Effector memory CD8-positive, alpha-beta T cell (primary cell): ENCODE results near the gene RUNX3.

Experiments used
- ATAC-seq: fragments of 150-1000 bp; cut with Tn5 transposase; replicated peaks from 2 replicates; pipeline ENCODE4 v1.10.0; 2021; ENCODE audit warnings: mild to moderate bottlenecking, moderate library complexity
- DNase-seq, 3 experiments: peaks; one replicate each; pipeline ENCODE4 v3.0.0; 2021
- H3K27ac Mint-ChIP-seq, 2 donors: one replicate each; pipeline ENCODE4 v1.8.0; 2022; ENCODE audit warnings: mild to moderate bottlenecking in 2 of 2, mixed read lengths in 2 of 2, moderate library complexity in 2 of 2
- H3K27me3 Mint-ChIP-seq, 2 donors: one replicate each; pipeline ENCODE4 v1.8.0; 2022; ENCODE audit warnings: mixed read lengths in 2 of 2
- H3K36me3 Mint-ChIP-seq: one replicate; pipeline ENCODE4 v1.8.0; 2022; ENCODE audit warnings: mild to moderate bottlenecking, moderate library complexity, mixed read lengths; ENCODE audit not compliant: insufficient read depth
- H3K4me1 Mint-ChIP-seq, 2 donors: one replicate each; pipeline ENCODE4 v1.8.0; 2022; ENCODE audit warnings: low read depth in 2 of 2, mixed read lengths in 2 of 2
- H3K4me3 Mint-ChIP-seq, 2 donors: one replicate each; pipeline ENCODE4 v1.8.0; 2022; ENCODE audit warnings: mild to moderate bottlenecking in 2 of 2, mixed read lengths in 2 of 2, moderate library complexity in 2 of 2
- H3K9me3 Mint-ChIP-seq, 2 donors: one replicate each; pipeline ENCODE4 v1.8.0; 2022; ENCODE audit warnings: mixed read lengths in 2 of 2

RUNX3 gene

DNA sequence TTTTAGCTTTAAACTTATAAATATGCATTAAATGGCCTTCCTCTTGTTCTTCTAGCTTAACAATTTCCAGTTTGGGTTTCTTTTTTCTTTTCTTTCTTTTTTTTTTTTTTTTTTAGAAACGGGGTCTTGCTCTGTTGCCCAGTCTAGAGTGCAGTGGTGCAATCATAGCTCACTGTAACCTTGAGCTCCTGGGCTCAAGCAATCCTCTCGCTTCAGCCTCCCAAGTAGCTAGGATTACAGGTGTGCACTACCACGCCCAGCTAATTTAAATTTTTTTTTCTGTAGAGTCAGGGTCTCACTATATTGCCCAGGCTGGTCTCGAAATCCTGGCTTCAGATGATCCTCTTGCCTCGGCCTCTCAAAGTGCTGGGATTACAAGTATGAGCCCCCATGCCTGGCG is 37.9 kb upstream of the RUNX3 start:
- Mint-ChIP-seq H3K4me3 (no peak overlapping the region), H3K9me3 (no peaks in the 10 kb centered on the region), H3K27ac (peak overlapping the region in 1 of 2 donors; percentile 98), H3K4me1 (peaks cover 51 to 58% of the 10 kb centered on the region in 2 donors), H3K36me3 (peaks cover 34% of the 10 kb centered on the region), H3K27me3 (no peaks in the 10 kb centered on the region)
- no peak for DNase-seq
- ATAC-seq = no peak

DNA sequence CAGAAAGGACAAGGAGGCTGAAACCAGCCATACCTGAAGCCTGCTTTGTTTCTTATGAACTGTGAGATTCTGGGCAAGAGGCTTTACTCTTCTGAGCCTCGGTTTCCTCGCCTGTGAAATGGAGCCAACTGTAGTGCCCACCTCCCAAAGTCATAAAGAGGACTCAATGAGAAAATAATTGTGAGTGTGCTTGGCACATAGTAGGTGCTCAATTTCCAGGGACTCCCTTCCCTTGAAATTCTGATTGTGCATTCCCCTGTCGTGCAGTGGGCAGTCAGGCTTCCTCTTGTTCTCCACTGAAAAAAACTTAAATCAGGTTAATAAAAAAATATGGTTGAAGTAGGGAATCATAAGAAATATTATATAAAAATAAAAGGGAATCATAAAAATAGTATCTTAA is 37.5 kb upstream of the RUNX3 start:
- H3K9me3 Mint-ChIP-seq = no peaks in the 10 kb centered on the region
- H3K27ac Mint-ChIP-seq = peak overlapping the region; percentile 97 to 98
- H3K36me3 Mint-ChIP-seq = peaks cover 36% of the 10 kb centered on the region
- ATAC-seq (no peak), DNase-seq (no peak)
- peaks cover 51 to 60% of the 10 kb centered on the region in 2 donors for H3K4me1 Mint-ChIP-seq
- no peak overlapping the region for H3K4me3 Mint-ChIP-seq
- no peaks in the 10 kb centered on the region for H3K27me3 Mint-ChIP-seq

DNA sequence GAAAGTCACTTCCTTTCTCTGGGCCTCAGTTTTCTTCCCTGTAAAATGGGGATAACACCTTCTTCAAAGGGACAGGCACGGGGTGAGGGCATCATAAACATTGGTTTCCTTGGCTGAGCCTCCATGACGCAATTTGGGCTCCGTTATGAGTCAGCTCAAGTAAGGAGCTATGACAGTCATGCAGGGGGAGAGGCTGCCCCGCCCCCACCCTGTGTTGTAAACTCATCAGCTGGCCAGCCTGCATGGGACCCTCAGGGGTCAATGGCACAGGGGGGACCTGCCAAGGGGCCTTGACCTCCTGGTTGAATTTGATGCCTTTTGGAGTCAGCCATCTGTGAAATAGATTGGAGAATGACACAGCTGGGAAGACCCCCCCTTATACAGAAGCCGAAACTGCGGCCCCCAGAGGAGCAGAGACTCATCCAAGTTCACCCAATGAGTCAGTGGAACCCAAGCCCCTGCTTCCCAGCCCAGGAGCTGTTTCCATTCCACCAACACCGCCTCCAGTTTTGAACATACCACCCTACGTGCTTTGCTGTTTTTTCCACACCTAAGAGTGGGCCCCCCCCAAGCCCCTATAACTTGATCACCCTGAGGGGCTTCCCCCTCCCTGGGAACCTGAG is 36.8 kb upstream of the RUNX3 start:
- DNase-seq = peak; percentile 35 to 43 (median 36)
- no peaks in the 10 kb centered on the region for H3K27me3 Mint-ChIP-seq
- H3K9me3 Mint-ChIP-seq = no peaks in the 10 kb centered on the region
- peaks cover 35% of the 10 kb centered on the region for H3K36me3 Mint-ChIP-seq
- peak overlapping the region; percentile 97 to 98 for H3K27ac Mint-ChIP-seq
- peaks cover 56 to 62% of the 10 kb centered on the region in 2 donors for H3K4me1 Mint-ChIP-seq
- ATAC-seq = peak; percentile 14
- peak overlapping the region; percentile 25 to 86 for H3K4me3 Mint-ChIP-seq

DNA sequence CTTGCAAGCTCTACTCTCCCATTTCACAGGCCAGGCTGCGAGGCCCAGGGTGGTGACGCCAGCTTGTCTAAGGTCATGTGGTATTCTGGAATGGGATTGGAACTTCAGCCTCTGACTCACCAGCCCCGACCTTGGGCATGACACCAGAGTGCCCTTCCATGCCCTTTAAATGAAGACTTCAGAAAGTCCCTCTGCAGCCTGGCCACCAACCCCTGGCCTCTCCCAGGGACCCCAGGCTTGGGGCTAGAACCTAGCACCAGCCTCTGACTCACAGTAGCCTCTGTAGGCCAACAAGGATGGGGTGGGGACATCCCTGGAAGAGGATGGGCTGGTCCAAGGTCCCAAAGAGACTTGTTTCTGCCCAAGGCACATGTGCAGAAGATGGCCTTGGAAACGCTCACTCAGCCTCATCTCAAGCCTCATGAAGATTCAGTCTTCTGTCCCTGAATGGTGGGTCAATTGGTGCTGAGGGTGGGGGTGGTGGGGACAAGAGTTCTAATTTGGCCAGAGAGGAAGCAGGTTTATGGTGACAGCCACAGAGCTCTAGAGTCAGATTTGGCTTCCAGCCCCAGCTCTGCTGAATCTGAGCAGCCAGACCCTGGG is 36.1 kb upstream of the RUNX3 start:
- H3K9me3 Mint-ChIP-seq = no peaks in the 10 kb centered on the region
- H3K36me3 Mint-ChIP-seq = peaks cover 33% of the 10 kb centered on the region
- ATAC-seq = no peak
- H3K4me1 Mint-ChIP-seq = peaks cover 55 to 62% of the 10 kb centered on the region in 2 donors
- peak overlapping the region; percentile 85 to 86 for H3K4me3 Mint-ChIP-seq
- no peak for DNase-seq
- H3K27ac Mint-ChIP-seq = peak overlapping the region; percentile 97 to 98
- H3K27me3 Mint-ChIP-seq = no peaks in the 10 kb centered on the region

DNA sequence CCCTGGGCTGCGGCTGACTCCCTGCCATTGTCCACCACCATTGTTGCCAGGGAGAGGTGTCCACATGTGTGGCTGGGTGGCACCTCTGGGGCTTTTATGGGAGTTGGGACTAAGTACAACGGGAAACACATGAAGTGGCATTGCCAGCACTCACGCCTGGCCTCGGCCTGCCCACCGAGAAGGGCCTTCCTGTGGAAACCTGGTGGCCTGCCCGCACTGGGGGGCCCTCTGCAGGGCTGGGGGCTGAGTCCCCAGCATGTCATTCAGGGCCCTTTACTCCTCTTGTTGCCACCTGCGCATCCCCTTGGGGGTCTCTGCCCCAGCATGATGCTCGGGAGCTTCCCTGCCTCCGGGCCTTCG is 35.5 kb upstream of the RUNX3 start:
- no peak for ATAC-seq
- H3K27me3 Mint-ChIP-seq = no peaks in the 10 kb centered on the region
- H3K9me3 Mint-ChIP-seq = no peaks in the 10 kb centered on the region
- peaks cover 53 to 57% of the 10 kb centered on the region in 2 donors for H3K4me1 Mint-ChIP-seq
- peak overlapping the region; percentile 85 to 86 for H3K4me3 Mint-ChIP-seq
- peaks cover 33% of the 10 kb centered on the region for H3K36me3 Mint-ChIP-seq
- no peak for DNase-seq
- peak overlapping the region; percentile 97 to 98 for H3K27ac Mint-ChIP-seq

DNA sequence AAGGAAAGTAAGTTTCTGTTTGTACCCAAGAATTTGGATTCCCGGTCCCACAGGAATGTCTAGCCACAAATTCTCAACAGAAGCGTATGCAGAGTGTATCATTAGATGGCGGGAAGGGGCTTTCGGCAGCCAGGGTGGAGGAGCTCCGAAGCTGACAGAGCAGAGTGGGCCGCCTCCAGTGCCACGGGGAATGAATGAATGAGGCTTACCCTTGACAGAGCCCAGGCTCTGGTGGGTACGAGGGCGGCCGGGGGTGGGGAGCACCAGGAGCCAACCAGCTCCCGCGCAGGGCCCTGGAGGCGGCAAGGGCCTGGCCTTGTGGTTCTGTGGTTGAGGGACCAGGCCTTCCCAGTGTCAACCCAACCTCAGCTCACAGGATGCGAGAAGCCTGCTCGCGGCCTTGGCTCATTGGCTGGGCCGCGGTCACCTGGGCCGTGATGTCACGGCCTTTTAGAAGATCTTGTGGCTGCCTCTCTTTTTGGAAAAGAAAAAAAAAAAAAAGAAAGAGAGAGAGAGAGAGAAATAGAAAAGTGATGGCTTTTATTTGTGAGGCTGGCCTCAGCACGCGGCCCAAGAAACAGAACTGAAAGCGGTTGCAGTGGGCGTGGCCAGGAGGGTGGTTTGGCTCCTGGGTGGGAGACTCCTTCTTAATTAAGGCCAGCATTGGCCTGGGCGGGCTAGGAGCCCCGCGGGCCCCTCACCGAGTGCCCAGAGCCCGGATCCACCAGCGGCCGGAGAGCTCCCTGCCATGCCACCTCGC is 34.9 kb upstream of the RUNX3 start:
- Mint-ChIP-seq H3K27me3 (no peaks in the 10 kb centered on the region), H3K4me3 (peak overlapping the region; percentile 85 to 86), H3K4me1 (peaks cover 52 to 55% of the 10 kb centered on the region in 2 donors), H3K27ac (peak overlapping the region; percentile 97 to 98), H3K36me3 (peaks cover 33% of the 10 kb centered on the region), H3K9me3 (no peaks in the 10 kb centered on the region)
- DNase-seq (peak; percentile 88 to 89 (median 89)), ATAC-seq (peak; percentile 91)

DNA sequence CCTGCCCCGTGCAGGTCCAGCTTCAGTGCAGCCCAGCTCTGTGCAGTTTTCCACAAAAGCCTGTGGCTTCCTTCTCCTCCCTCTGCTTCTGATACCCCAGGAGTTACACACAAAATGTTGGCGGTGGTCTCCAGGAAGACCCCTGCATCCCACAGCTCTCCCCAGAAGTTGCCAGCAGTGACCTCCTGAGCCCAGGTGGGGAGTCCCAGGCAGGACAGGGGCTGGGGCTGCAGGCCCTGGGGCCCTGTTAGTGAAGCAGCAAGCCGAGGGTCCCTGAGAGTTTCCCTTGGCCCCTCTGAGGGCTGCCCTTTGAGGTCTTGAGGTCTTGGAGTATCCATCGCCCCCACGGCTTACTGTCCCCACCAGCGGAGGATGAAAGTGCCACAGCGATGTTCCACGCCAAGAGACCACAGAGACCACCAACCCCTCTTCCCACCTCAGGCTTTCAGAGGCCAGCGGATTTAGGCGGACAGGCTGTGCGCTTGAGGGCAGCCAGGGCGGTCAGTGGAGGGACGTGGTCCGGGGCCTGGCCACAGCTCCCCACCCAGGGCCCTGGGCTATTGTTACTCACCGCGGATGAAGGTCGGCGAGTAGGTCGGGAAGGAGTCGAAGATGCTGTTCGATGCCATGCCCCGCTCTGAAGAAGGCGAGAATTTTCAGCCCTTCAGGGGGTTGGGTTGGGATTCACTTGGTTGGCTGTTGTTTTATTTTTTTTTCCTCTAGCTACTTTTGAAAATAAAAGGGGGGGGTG is 34.0 kb upstream of the RUNX3 start:
- DNase-seq = no peak
- ATAC-seq = no peak
- peak overlapping the region; percentile 97 to 98 for H3K27ac Mint-ChIP-seq
- H3K4me1 Mint-ChIP-seq = peaks cover 58 to 60% of the 10 kb centered on the region in 2 donors
- H3K36me3 Mint-ChIP-seq = peaks cover 33% of the 10 kb centered on the region
- no peaks in the 10 kb centered on the region for H3K27me3 Mint-ChIP-seq
- peak overlapping the region; percentile 85 to 86 for H3K4me3 Mint-ChIP-seq
- no peaks in the 10 kb centered on the region for H3K9me3 Mint-ChIP-seq

DNA sequence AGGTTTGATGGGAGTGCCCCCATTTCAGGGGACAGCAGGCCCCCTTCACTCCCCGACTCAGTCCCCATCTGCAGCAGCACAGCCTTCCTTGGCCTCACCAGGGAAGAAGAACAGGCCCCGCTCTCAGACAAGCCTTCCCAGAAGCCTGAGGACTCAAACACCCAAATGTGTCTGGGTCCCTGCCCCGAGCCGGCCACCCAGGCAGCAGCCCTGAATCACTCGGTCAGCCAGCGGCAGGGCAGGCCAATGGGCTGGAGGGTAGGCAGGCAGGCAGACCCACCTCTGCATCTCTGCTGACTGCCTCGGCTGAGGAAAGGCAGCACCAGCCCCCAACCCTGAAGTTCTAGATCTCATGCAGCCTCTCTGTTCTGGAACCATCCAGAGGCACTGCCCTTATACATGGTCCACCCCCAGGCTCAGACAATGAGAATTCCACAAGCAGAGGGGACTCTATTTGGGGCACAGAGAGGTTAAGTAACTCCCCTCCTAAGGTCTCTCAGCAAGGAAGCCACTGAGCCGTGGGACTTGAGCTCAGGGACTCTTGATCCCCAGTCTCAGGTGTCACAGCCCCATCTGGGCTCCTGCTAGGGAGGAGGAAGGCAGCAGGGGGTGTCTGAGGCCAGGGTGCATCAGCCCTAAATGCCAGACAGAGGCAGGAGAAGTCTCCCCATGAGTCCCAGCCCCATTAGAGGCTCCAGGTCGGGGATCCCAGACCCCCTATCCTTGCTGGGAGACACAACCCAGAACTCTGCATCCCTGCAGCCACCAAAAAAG is 33.2 kb upstream of the RUNX3 start:
- DNase-seq (peak; percentile 24 to 50 (median 24)), ATAC-seq (no peak)
- H3K4me3 Mint-ChIP-seq = peak overlapping the region; percentile 85 to 86
- peaks cover 60 to 61% of the 10 kb centered on the region in 2 donors for H3K4me1 Mint-ChIP-seq
- H3K27ac Mint-ChIP-seq = peak overlapping the region; percentile 97 to 98
- H3K27me3 Mint-ChIP-seq = no peaks in the 10 kb centered on the region
- no peaks in the 10 kb centered on the region for H3K9me3 Mint-ChIP-seq
- peaks cover 33% of the 10 kb centered on the region for H3K36me3 Mint-ChIP-seq

DNA sequence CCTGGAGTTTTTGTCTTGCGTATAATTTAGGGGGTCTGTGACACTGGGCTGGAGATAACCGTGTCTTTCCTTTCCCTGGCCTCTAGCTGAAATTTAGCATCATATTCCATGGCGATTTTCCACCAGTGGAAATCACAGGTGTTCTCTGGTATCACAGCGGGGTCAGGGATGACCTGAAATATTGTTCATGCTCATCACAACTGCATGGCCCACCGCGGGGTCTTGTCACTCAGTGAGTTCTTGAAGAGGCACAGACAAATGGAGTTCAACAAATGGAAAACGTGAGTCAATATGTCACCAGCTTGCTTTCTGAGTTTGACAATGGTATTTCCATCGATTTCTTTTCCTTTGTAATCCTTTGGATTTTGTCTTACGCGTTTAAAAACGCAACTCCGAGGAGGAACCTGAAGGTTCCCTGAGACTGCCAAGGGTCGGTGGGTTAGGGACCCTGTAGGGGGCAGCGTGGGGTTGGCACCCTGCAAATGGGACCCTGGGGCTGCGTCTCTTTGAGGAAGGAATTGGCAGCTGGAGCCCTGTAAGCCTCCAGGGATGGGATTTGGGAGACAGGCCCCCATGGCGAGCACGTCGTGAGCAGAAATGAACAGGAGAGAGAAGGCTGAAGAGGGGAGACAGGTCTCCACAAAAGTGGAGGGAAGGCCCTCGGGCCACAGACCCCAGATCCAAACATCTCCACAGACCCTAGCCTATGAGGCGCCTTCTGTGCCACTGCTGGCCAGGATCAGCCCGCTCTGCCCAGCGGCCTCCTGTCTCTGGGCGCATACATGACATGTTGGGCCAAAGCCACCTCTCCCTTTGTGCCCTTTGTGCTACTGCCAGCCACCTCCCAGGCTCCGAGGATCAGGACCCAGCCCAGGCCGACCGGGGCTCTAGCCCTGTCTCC is 32.1 kb upstream of the RUNX3 start:
- peaks cover 33% of the 10 kb centered on the region for H3K36me3 Mint-ChIP-seq
- H3K27ac Mint-ChIP-seq = peak overlapping the region; percentile 72 to 97
- no peak for DNase-seq
- H3K9me3 Mint-ChIP-seq = no peaks in the 10 kb centered on the region
- no peak for ATAC-seq
- peaks cover 69 to 70% of the 10 kb centered on the region in 2 donors for H3K4me1 Mint-ChIP-seq
- H3K27me3 Mint-ChIP-seq = no peaks in the 10 kb centered on the region
- H3K4me3 Mint-ChIP-seq = peak overlapping the region; percentile 85 to 86

DNA sequence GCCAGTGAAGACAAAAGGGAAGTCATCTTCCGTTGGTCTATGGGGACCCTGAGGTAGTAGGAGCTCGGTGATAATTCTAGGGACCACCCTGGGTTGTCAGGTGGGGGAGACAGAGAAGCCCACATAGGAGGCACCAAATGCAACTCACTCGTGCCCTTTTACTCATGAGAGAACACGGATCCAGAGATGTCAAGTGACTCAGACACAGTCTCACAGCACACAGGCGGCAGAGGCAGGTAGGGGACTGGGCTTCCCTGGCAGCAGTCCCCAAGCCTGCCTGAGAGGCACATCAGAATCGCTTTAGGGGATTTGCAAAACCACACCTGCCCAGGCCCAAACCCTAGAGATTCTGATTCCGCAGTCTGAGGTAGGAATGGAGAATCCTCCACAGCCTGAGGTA is 31.3 kb upstream of the RUNX3 start:
- peaks cover 66 to 73% of the 10 kb centered on the region in 2 donors for H3K4me1 Mint-ChIP-seq
- H3K4me3 Mint-ChIP-seq = peak overlapping the region; percentile 85 to 86
- H3K9me3 Mint-ChIP-seq = no peaks in the 10 kb centered on the region
- DNase-seq = no peak
- H3K27me3 Mint-ChIP-seq = no peaks in the 10 kb centered on the region
- peaks cover 28% of the 10 kb centered on the region for H3K36me3 Mint-ChIP-seq
- H3K27ac Mint-ChIP-seq = peak overlapping the region; percentile 72 to 81
- no peak for ATAC-seq

DNA sequence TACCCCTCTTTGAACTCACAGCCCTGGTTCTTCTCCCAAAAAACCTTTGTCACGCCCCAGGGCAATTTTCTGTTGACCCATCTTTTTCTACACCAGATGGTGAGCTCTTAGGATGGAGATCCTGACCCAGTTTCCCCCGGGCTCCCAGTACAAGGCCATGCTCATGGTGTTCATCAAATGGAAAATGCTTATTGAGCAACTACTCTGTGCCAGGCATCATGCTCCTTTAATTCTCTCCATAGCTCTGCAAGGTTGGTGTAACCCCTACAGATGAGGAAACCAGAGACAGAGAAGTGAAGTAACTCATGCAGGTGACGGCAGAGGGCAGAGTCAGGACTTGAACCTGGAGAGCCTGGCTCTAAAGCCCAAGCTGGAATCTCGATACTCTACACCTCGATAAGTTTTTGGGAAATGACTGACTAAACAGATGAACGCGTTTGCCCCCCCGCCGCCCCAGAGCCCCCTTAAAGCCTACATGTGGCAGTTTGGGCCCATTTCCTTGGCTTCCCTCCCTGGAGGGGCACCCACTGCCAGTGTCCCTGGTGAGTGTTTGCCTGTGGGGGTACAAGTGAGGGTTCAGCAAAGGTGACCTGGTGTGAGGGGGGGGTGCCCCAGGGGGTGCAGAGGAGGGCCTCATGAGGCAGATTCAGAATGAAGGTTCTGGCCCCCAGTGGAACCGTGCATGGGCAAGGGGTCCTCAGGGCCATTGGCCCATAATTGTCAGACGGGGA is 30.2 kb upstream of the RUNX3 start:
- ATAC-seq (no peak), DNase-seq (no peak)
- Mint-ChIP-seq H3K4me3 (peak overlapping the region in 1 of 2 donors; percentile 85), H3K27ac (peak overlapping the region in 1 of 2 donors; percentile 84), H3K9me3 (no peaks in the 10 kb centered on the region), H3K4me1 (peaks cover 60 to 72% of the 10 kb centered on the region in 2 donors), H3K27me3 (no peaks in the 10 kb centered on the region), H3K36me3 (peaks cover 22% of the 10 kb centered on the region)
